HUES64 (cell line): ENCODE results near the gene CAPG.

Source experiments
- H3K27ac ChIP-seq: 2 replicates; pipeline ENCODE4 v1.7.0; 2013; ENCODE audit warnings: low read depth, low read length, inconsistent platforms
- H3K27me3 ChIP-seq: 2 replicates; pipeline ENCODE4 v1.6.1; 2013; ENCODE audit warnings: mild to moderate bottlenecking, low read length; ENCODE audit not compliant: insufficient read depth
- H3K36me3 ChIP-seq: 2 replicates; pipeline ENCODE4 v1.6.1; 2013; ENCODE audit warnings: mild to moderate bottlenecking, low read length; ENCODE audit not compliant: insufficient read depth
- H3K4me1 ChIP-seq: 2 replicates; pipeline ENCODE4 v1.6.1; 2013; ENCODE audit warnings: mild to moderate bottlenecking, low read length, moderate library complexity; ENCODE audit not compliant: insufficient read depth
- H3K4me3 ChIP-seq: 2 replicates; pipeline ENCODE4 v1.5.1; 2013; ENCODE audit warnings: mild to moderate bottlenecking, low read length, moderate library complexity
- H3K9ac ChIP-seq: 2 replicates; pipeline ENCODE4 v1.6.1; 2013; ENCODE audit warnings: mild to moderate bottlenecking, low read depth, low read length
- H3K9me3 ChIP-seq: 2 replicates; pipeline ENCODE4 v1.6.1; 2013; ENCODE audit warnings: low read depth, low read length; ENCODE audit not compliant: insufficient read depth
- WGBS: fragments of 150-250, 120-280 bp; methylation state at CpG from one replicate; pipeline ENCODE4 v1.1.7; 2013; ENCODE audit warnings: missing lambda C conversion rate; 5-methylcytosine and 5-hydroxymethylcytosine counted together

Gene CAPG

DNA sequence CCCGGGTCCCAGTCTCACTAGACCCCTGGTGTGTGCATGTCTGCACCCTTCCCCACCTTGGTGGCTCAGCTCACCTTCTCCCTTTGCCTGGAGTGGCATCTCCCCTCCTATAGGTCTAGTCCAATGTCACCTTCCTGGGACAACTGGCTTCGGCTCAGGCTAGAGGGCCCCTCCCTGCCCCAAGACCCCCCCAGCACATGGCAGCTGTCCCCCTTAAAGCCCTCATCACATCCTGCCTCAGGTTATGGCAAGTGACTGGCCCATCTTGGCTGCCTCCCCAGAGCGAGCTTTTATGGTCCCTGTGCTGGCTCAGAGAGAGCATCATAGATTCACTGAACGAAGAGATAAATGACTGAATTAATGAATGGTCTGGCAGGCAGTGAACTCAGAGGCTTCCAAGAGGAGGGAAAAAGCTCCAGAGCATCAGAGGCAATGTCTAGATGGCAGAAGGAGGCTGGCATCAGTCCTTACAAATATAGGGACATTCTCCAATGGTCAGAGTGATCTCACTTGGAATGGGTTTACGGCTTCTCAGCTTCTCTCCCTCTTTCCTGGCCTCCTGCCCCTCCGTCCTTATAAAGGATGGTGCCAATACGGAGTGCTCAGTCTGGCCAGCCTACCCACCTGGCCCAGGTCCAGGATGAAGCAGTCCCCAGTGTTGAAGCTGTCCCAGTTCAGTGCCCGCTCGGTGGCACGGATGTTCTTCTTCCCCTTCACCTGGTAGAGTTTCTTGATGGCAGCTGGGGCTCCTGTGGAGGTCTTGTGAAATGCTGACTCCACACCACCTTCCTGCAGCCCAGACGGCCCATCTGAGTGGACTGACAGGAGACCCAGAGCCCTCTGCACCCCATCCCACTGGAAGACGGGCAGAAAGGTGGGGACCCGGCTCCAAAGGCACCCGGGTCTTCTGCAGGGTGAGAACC is 9.4 kb downstream of the CAPG start:
- Histone ChIP-seq H3K9ac (no peak overlapping the region), H3K4me3 (no peak overlapping the region), H3K27ac (no peak overlapping the region), H3K36me3 (peaks cover 12% of the 10 kb centered on the region; the same call in 1 of the 2 replicates), H3K4me1 (peaks cover 5% of the 10 kb centered on the region; the same call in 1 of the 2 replicates), H3K27me3 (no peaks in the 10 kb centered on the region), H3K9me3 (peaks cover 3% of the 10 kb centered on the region; the same call in 1 of the 2 replicates)
- 93% methylated on average over 14 of the region's 14 CpGs for WGBS

DNA sequence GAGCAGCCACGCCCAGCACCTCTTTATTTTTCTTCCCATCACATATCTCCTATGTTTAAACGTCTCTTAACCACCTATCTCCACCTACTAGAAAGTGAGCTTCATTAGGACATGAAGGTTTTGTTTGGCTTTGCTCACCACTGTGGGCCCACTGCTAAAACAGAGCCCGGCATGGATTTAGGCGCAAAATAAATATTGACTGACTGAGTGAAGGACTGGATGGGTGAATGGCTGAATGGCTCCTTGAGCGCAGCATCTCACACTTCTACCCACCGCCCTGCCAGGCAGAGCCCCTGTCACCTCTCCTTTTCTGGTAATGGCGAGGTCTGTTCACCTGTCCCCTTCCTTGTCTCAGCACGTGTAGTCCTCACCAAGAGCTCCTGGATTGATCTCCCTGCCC is 10.1 kb downstream of the CAPG start:
- H3K36me3 ChIP-seq: peaks cover 12% of the 10 kb centered on the region; the same call in 1 of the 2 replicates

DNA sequence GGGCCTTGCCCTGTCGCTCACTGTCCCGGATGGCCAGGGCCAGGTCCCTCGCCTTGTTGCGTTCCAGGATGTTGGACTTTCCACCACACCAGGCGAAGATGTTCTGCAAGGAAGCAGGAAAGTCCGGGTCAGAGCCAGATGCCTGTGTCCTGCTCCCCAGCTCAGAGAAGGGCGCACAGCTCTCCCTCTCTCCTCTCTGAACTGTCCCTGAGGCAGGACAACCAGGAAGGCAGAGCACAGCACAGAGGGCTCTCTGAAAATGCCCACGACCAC is 11.0 kb downstream of the CAPG start:
- no peak overlapping the region for H3K9ac ChIP-seq
- no peak overlapping the region for H3K4me3 ChIP-seq
- H3K4me1 ChIP-seq: no peaks in the 10 kb centered on the region
- no peak overlapping the region for H3K27ac ChIP-seq
- 95% methylated on average over 8 of the region's 8 CpGs for WGBS
- peaks cover 12% of the 10 kb centered on the region; the same call in 1 of the 2 replicates for H3K36me3 ChIP-seq
- H3K27me3 ChIP-seq: no peaks in the 10 kb centered on the region
- H3K9me3 ChIP-seq: peaks cover 3% of the 10 kb centered on the region; the same call in 1 of the 2 replicates

More for the DNA sequence above, 10.1 kb downstream of the CAPG start:
- no peak overlapping the region for H3K27ac ChIP-seq
- WGBS: 96% methylated on average over 8 of the region's 8 CpGs
- no peaks in the 10 kb centered on the region for H3K4me1 ChIP-seq
- peaks cover 3% of the 10 kb centered on the region; the same call in 1 of the 2 replicates for H3K9me3 ChIP-seq
- no peak overlapping the region for H3K4me3 ChIP-seq
- H3K9ac ChIP-seq: no peak overlapping the region
- no peaks in the 10 kb centered on the region for H3K27me3 ChIP-seq

GRCh38 chr2:85398426-85399182 is 11.6 kb downstream of the CAPG start:
- Histone ChIP-seq H3K36me3 (peaks cover 12% of the 10 kb centered on the region; the same call in 1 of the 2 replicates), H3K9me3 (no peaks in the 10 kb centered on the region), H3K9ac (no peak overlapping the region), H3K4me1 (no peaks in the 10 kb centered on the region), H3K4me3 (no peak overlapping the region), H3K27ac (no peak overlapping the region), H3K27me3 (no peaks in the 10 kb centered on the region)
- WGBS: 93% methylated on average over 8 of the region's 8 CpGs

GRCh38 chr2:85397925-85398331 is 12.2 kb downstream of the CAPG start:
- Histone ChIP-seq H3K36me3 (peaks cover 12% of the 10 kb centered on the region; the same call in 1 of the 2 replicates), H3K9ac (no peak overlapping the region)

DNA sequence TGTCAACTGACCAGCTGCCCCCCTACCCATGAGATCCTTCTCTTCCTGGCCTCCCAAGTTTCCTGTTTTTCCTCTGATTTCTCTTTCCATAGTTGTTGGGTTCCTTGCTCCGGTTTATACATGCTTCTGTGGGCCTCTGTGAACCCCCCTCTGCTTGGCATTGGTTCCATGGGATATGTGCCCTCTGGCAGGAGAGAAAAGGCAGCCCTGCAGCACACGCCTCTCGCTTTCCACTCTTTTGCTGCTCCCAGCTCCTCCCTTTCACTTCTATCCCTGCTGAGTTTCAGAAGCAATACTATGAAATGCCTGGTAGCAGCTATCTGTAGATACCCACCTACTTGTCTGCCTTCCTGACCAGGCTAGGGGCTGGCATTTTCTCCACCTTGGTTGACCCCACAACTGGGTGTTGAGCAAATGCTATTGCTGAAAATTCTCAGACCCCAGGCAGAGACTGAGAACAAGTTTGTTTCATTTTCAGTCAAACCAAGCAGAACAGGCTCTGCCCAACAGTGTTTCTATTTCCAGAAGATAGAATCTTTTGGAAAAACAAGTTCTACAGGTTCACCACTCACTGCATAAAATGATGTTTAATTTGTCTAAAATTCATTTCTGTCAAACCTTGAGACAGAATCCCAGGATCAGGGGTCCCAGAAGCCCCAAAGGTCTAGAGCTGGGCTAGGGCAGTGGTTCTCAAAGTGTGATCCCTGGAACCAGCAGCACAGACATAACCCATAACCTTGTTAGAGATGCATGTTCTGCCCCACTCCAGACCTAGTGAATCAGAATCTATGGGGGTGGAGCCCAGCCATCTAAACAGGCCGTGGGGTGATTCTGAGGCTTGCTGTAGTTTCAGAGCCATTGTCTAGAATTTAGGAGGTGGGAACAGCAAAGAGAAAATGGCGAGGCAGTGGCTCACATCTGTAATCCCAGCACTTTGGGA is 13.4 kb downstream of the CAPG start:
- Histone ChIP-seq H3K27ac (no peak overlapping the region), H3K27me3 (no peaks in the 10 kb centered on the region), H3K4me3 (no peak overlapping the region), H3K9me3 (no peaks in the 10 kb centered on the region), H3K4me1 (no peaks in the 10 kb centered on the region), H3K9ac (no peak overlapping the region), H3K36me3 (peaks cover 12% of the 10 kb centered on the region; the same call in 1 of the 2 replicates)
- WGBS: 90% methylated on average over 5 of the region's 5 CpGs

More at GRCh38 chr2:85397925-85398331, 12.2 kb downstream of the CAPG start:
- H3K4me1 ChIP-seq: no peaks in the 10 kb centered on the region
- H3K27ac ChIP-seq: no peak overlapping the region
- H3K4me3 ChIP-seq: no peak overlapping the region
- WGBS: 93% methylated on average over 4 of the region's 4 CpGs
- H3K27me3 ChIP-seq: no peaks in the 10 kb centered on the region
- H3K9me3 ChIP-seq: no peaks in the 10 kb centered on the region

DNA sequence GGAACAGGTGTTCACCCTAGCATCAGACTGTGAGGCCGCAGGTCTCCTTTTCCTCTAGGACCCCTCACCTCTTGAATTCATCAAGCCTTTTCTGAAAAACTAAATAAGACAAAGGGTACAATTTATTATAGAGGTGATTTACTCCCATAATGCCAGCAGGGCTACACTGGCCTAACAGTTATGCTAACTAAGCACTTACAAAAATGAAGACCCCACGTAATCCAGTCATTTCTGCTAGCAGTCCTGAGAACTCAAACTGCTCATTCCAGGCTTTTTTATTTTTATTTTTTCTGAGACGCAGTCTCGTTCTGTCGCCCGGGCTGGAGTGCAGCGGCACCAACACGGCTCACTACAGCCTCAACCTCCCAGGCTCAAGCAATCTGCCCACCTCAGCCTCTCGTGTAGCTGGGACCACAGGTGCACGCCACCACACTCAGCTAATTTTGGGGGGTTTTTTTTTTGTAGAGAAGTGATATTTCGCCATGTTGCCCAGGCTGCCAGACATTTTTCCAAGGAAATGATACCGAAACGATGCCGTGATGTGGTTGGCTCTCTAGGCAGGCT is 14.2 kb downstream of the CAPG start:
- no peaks in the 10 kb centered on the region for H3K9me3 ChIP-seq
- no peak overlapping the region for H3K4me3 ChIP-seq
- H3K36me3 ChIP-seq: peaks cover 11% of the 10 kb centered on the region; the same call in 1 of the 2 replicates
- no peaks in the 10 kb centered on the region for H3K27me3 ChIP-seq
- H3K27ac ChIP-seq: no peak overlapping the region
- WGBS: 95% methylated on average over 14 of the region's 14 CpGs
- H3K9ac ChIP-seq: no peak overlapping the region
- peaks cover 4% of the 10 kb centered on the region; the same call in 1 of the 2 replicates for H3K4me1 ChIP-seq

DNA sequence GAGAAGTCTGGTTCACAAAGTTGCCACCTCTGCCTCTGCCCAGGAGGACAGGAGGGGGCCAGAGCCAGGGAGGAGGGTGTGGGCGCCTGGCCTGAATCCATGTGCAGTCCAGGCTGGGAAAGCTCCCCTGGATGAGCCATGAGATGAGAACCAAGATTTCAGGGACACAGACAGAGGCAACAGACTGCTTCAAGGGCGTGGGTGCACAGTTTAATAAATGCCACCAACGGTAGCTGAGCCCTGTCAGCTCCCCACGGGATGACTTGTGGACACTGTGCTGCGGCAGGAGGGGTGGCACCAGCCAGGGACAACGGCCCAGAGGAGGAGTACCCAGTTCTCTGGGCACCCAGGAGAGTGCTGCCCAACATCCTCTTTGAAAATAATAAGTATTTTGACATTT is 15.2 kb downstream of the CAPG start:
- peaks cover 7% of the 10 kb centered on the region; the same call in 1 of the 2 replicates for H3K36me3 ChIP-seq
- H3K27ac ChIP-seq: no peak overlapping the region

GRCh38 chr2:85394261-85394681 is 15.9 kb downstream of the CAPG start:
- H3K27me3 ChIP-seq: no peaks in the 10 kb centered on the region
- no peak overlapping the region for H3K27ac ChIP-seq
- H3K9me3 ChIP-seq: no peaks in the 10 kb centered on the region
- peaks cover 5% of the 10 kb centered on the region; the same call in 1 of the 2 replicates for H3K36me3 ChIP-seq
- H3K9ac ChIP-seq: no peak overlapping the region
- H3K4me1 ChIP-seq: peaks cover 4% of the 10 kb centered on the region; the same call in 1 of the 2 replicates
- WGBS: 93% methylated on average over 4 of the region's 4 CpGs
- no peak overlapping the region for H3K4me3 ChIP-seq

More for the DNA sequence above, 15.2 kb downstream of the CAPG start:
- H3K4me3 ChIP-seq: no peak overlapping the region
- 93% methylated on average over 6 of the region's 6 CpGs for WGBS
- H3K4me1 ChIP-seq: peaks cover 4% of the 10 kb centered on the region; the same call in 1 of the 2 replicates
- no peak overlapping the region for H3K9ac ChIP-seq
- H3K27me3 ChIP-seq: no peaks in the 10 kb centered on the region
- H3K9me3 ChIP-seq: no peaks in the 10 kb centered on the region

DNA sequence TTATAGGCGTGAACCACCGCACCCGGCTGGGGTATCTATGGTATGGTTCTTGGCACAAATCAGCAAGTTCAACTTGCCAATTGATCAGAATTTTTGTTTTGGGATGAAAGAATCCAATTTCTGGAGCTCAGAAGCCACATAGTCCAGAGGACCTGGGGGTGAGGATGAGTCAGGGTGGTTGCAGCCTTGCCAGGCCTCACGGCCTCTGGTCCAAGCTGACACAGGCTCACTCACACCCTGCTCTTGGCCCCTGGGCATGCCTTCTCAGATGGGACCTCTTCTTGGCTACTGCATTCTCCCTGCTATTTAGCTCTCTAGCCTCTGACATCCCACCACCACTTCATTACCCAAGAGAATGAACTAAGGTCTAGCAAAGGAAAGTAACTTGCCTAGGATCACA is 16.3 kb downstream of the CAPG start:
- Histone ChIP-seq H3K27me3 (no peaks in the 10 kb centered on the region), H3K9ac (no peak overlapping the region), H3K27ac (no peak overlapping the region), H3K9me3 (no peaks in the 10 kb centered on the region), H3K36me3 (peaks cover under 1% of the 10 kb centered on the region; the same call in 1 of the 2 replicates), H3K4me1 (peaks cover 4% of the 10 kb centered on the region; the same call in 1 of the 2 replicates), H3K4me3 (no peak overlapping the region)
- WGBS: 94% methylated on average over 4 of the region's 4 CpGs
